Hepatocyte (in vitro differentiated cells): Measurements from ENCODE around the gene CTF1. TPM values are rescaled to one million over a fixed set of nuclear protein-coding genes. Genes with fewer than 3 reads are reported as not detected.

Experiments used
- DNase-seq: peaks from one replicate; pipeline ENCODE4 v3.0.0-alpha.2; 2016; ENCODE audit warnings: low spot score
- H2AFZ ChIP-seq: fragments of 200-600 bp; sonication (generic); 2 replicates; pipeline ENCODE4 v1.6.0; 2016; ENCODE audit warnings: antibody characterized with exemption, mild to moderate bottlenecking
- H3K27ac ChIP-seq: fragments of 200-600 bp; sonication (generic); 2 replicates; pipeline ENCODE4 v1.5.1; 2016; ENCODE audit warnings: mild to moderate bottlenecking
- H3K27me3 ChIP-seq: fragments of 200-600 bp; sonication (generic); 2 replicates; pipeline ENCODE4 v1.6.1; 2016
- H3K36me3 ChIP-seq: fragments of 200-600 bp; sonication (generic); replicated peaks from 2 replicates; pipeline ENCODE4 v1.5.1; 2016; ENCODE audit warnings: low read depth; ENCODE audit not compliant: insufficient read depth
- H3K4me1 ChIP-seq: fragments of 200-600 bp; sonication (generic); 2 replicates; pipeline ENCODE4 v1.5.1; 2016; ENCODE audit warnings: mild to moderate bottlenecking, moderate library complexity; ENCODE audit not compliant: insufficient read depth
- H3K4me2 ChIP-seq: fragments of 200-600 bp; sonication (generic); 2 replicates; pipeline ENCODE4 v1.6.0; 2016
- H3K4me3 ChIP-seq: fragments of 200-600 bp; sonication (generic); 2 replicates; pipeline ENCODE4 v1.5.1; 2016; ENCODE audit warnings: mild to moderate bottlenecking
- H3K79me2 ChIP-seq: fragments of 200-600 bp; sonication (generic); 2 replicates; pipeline ENCODE4 v1.6.0; 2017; ENCODE audit warnings: mild to moderate bottlenecking
- H3K9me2 ChIP-seq: fragments of 200-600 bp; sonication (generic); replicated peaks from 2 replicates; pipeline ENCODE4 v1.6.0; 2017; ENCODE audit warnings: mild to moderate bottlenecking; ENCODE audit not compliant: insufficient read depth
- H3K9me3 ChIP-seq: fragments of 200-600 bp; sonication (generic); 2 replicates; pipeline ENCODE4 v1.5.1; 2016; ENCODE audit warnings: low read depth, mild to moderate bottlenecking
- H4K20me1 ChIP-seq: fragments of 200-600 bp; sonication (generic); 2 replicates; pipeline ENCODE4 v1.6.0; 2016; ENCODE audit warnings: mild to moderate bottlenecking; ENCODE audit not compliant: insufficient read depth, poor library complexity, severe bottlenecking
- CTCF ChIP-seq: fragments of 200-600 bp; sonication (generic); IDR thresholded peaks from 2 replicates; pipeline ENCODE4 v1.5.1; 2016; ENCODE audit warnings: antibody characterized with exemption, mild to moderate bottlenecking; ENCODE audit not compliant: poor library complexity
- EZH2 ChIP-seq: fragments of 200-600 bp; sonication (generic); IDR thresholded peaks from 2 replicates; pipeline ENCODE4 v1.6.1; 2016; ENCODE audit warnings: antibody characterized with exemption, mild to moderate bottlenecking, borderline replicate concordance
- EZH2phosphoT487 ChIP-seq: fragments of 200-600 bp; sonication (generic); IDR thresholded peaks from one replicate; pipeline ENCODE4 v1.6.1; 2018; ENCODE audit warnings: antibody characterized with exemption, mild to moderate bottlenecking, low read depth, moderate library complexity; ENCODE audit not compliant: unreplicated experiment, severe bottlenecking
- WGBS: methylation state at CpG from one replicate; pipeline ENCODE4 v1.1.6; 2016; ENCODE audit warnings: low lambda C conversion rate; ENCODE audit errors: missing lambda C conversion rate; 5-methylcytosine and 5-hydroxymethylcytosine counted together
- polyA plus RNA-seq: library from polyadenylated mRNA; unstranded; fragments of >200 nt; fragmentation: Nextera tagmentation; extraction: Ambion mirVana; gene quantifications from 2 replicates; pipeline ENCODE4 v1.2.1, GENCODE V29; 2016
- total RNA-seq: library from RNA; depleted of rRNA; stranded (reverse); fragments of >200 nt; gene quantifications from 2 replicates; pipeline ENCODE4 v1.2.3, GENCODE V29; 2014

The CTF1 gene
- total and polyA plus RNA-seq, 2 experiments from 2014 or later: 1.7 to 18.2 TPM

- Histone ChIP-seq H4K20me1 (peaks cover 3% of the 10 kb centered on the region), H3K9me3 (no peaks in the 10 kb centered on the region), H3K36me3 (no peaks in the 10 kb centered on the region), H3K4me1 (peaks cover 5% of the 10 kb centered on the region), H3K4me2 (peak within 1 kb of the TSS; percentile 93), H2AFZ (peak within 1 kb of the TSS; percentile 26), H3K27ac (peak within 1 kb of the TSS; percentile 91), H3K79me2 (peaks cover 20% of the 10 kb centered on the region), H3K4me3 (peak within 1 kb of the TSS; percentile 71), H3K9me2 (no peaks in the 10 kb centered on the region), H3K27me3 (no peaks in the 10 kb centered on the region)
- DNase-seq: peak; percentile 57
- no CpG with 5 or more reads among the region's 31 CpGs for WGBS
- no peak for TF ChIP-seq EZH2
- no peak for TF ChIP-seq EZH2phosphoT487
- TF ChIP-seq CTCF: no peak
Measured at GRCh38 chr16:30923554-30924075, 27.2 kb downstream of the CTF1 start, which contains the start of gene FBXL19. Gene FBXL19, plus strand, starts transcription at chr16:30923572. Its CDS starts 2,183 bp downstream, at chr16:30925755.

GRCh38 chr16:30924076-30924912 is 27.9 kb downstream of the CTF1 start:
- peaks cover 5% of the 10 kb centered on the region for H3K4me1 ChIP-seq
- 4% methylated on average over 10 of the region's 53 CpGs for WGBS
- H3K36me3 ChIP-seq: no peaks in the 10 kb centered on the region
- H4K20me1 ChIP-seq: peaks cover 3% of the 10 kb centered on the region
- DNase-seq: peak; percentile 38
- no peaks in the 10 kb centered on the region for H3K9me2 ChIP-seq
- H3K27ac ChIP-seq: peak overlapping the region; percentile 32
- peaks cover 20% of the 10 kb centered on the region for H3K79me2 ChIP-seq
- no peaks in the 10 kb centered on the region for H3K27me3 ChIP-seq
- H3K4me2 ChIP-seq: peak overlapping the region; percentile 93
- H3K9me3 ChIP-seq: no peaks in the 10 kb centered on the region
- peak overlapping the region; percentile 71 for H3K4me3 ChIP-seq
- TF ChIP-seq EZH2 (no peak), CTCF (no peak), EZH2phosphoT487 (no peak)
- H2AFZ ChIP-seq: no peak overlapping the region

- peak overlapping the region; percentile 71 for H3K4me3 ChIP-seq
- peak; percentile 8 for DNase-seq
Measured at GRCh38 chr16:30924913-30925631, 28.7 kb downstream of the CTF1 start.

More at GRCh38 chr16:30924913-30925631, 28.7 kb downstream of the CTF1 start:
- Histone ChIP-seq H3K27me3 (no peaks in the 10 kb centered on the region), H3K9me3 (no peaks in the 10 kb centered on the region), H2AFZ (no peak overlapping the region), H3K27ac (no peak overlapping the region), H3K9me2 (no peaks in the 10 kb centered on the region), H3K36me3 (no peaks in the 10 kb centered on the region), H3K4me1 (peaks cover 5% of the 10 kb centered on the region), H3K4me2 (peak overlapping the region; percentile 93), H4K20me1 (peaks cover 3% of the 10 kb centered on the region), H3K79me2 (peaks cover 20% of the 10 kb centered on the region)
- TF ChIP-seq EZH2phosphoT487 (no peak), CTCF (no peak), EZH2 (no peak)
- 71% methylated on average over 10 of the region's 11 CpGs for WGBS
